Brain microvascular endothelial cell (primary cell): ENCODE results near the gene PLD5.

Experiments
- DNase-seq: peaks from one replicate; pipeline ENCODE4 v3.0.0-alpha.2; 2020
- H3K27ac ChIP-seq: fragments of 250-450 bp; sonication (Bioruptor Pico); 2 replicates; pipeline ENCODE4 v1.5.1; 2020; ENCODE audit warnings: mild to moderate bottlenecking, moderate library complexity
- H3K27me3 ChIP-seq: fragments of 250-450 bp; sonication (Bioruptor Pico); replicated peaks from 2 replicates; pipeline ENCODE4 v1.5.1; 2020; ENCODE audit warnings: mild to moderate bottlenecking
- H3K36me3 ChIP-seq: fragments of 250-450 bp; sonication (Bioruptor Pico); replicated peaks from 2 replicates; pipeline ENCODE4 v1.5.1; 2020; ENCODE audit warnings: mild to moderate bottlenecking
- H3K4me3 ChIP-seq: 2 replicates; pipeline ENCODE4 v1.5.1; 2011; ENCODE audit warnings: low read depth, mild to moderate bottlenecking, control low read depth, low read length, moderate library complexity
- CTCF ChIP-seq: IDR thresholded peaks from 2 replicates; pipeline ENCODE4 v1.5.1; 2011; ENCODE audit warnings: low read depth, mild to moderate bottlenecking, moderate library complexity, low read length, control low read depth, inconsistent platforms; ENCODE audit errors: missing control alignments
- in situ Hi-C: cut with HindIII; loops from 2 replicates; pipeline ENCODE4 v1.10.0; 2017; ENCODE audit warnings: low sequenced_read_pairs, low pct_ligation_motif_present

PLD5 gene

DNA sequence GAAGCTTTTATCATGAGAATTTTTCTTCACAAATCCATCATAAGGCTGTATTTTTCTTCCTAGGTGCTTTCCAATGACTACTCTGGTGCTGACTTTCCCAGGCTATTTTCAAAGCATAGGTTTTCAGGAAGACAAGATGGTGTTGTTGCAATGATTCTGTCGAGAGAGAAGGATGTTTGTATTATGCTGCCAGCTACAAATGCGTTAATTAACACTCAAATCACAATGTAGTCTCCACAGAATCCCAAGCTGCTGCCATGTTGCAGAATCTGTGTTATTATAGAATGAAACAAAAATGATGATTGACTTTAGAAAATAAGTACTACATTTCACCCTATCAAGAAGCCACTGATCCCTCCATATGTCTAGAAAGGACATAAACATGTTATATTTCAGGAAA lies 346.1 kb downstream of the PLD5 start:
- H3K4me3 ChIP-seq: no peak overlapping the region
- H3K27me3 ChIP-seq: no peaks in the 10 kb centered on the region
- in situ Hi-C loops: no loop called here
- TF ChIP-seq CTCF: no peak
- no peaks in the 10 kb centered on the region for H3K36me3 ChIP-seq
- H3K27ac ChIP-seq: no peak overlapping the region
- no peak for DNase-seq

DNA sequence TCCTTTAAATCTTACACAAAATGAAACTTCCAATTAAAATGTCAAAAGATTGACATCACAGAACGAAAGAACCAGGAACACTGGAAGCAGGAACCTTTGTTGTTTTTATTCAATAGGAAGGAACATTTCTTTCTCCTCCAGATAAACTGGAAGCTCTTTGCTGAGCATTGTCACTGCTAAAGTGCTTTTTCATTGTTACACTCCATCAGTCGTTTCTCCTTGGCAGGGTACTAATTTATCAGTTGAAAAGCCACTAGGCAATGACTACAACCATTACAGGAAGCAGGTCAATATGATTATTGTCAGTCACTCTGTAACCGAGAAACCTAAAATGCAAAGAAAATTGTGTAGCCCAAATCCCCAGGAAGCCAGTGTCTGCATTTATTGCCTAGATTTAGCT lies 362.4 kb downstream of the PLD5 start:
- no peaks in the 10 kb centered on the region for H3K36me3 ChIP-seq
- no peak for DNase-seq
- in situ Hi-C loops: no loop called here
- no peak for TF ChIP-seq CTCF
- no peaks in the 10 kb centered on the region for H3K27me3 ChIP-seq
- H3K4me3 ChIP-seq: no peak overlapping the region
- H3K27ac ChIP-seq: no peak overlapping the region

DNA sequence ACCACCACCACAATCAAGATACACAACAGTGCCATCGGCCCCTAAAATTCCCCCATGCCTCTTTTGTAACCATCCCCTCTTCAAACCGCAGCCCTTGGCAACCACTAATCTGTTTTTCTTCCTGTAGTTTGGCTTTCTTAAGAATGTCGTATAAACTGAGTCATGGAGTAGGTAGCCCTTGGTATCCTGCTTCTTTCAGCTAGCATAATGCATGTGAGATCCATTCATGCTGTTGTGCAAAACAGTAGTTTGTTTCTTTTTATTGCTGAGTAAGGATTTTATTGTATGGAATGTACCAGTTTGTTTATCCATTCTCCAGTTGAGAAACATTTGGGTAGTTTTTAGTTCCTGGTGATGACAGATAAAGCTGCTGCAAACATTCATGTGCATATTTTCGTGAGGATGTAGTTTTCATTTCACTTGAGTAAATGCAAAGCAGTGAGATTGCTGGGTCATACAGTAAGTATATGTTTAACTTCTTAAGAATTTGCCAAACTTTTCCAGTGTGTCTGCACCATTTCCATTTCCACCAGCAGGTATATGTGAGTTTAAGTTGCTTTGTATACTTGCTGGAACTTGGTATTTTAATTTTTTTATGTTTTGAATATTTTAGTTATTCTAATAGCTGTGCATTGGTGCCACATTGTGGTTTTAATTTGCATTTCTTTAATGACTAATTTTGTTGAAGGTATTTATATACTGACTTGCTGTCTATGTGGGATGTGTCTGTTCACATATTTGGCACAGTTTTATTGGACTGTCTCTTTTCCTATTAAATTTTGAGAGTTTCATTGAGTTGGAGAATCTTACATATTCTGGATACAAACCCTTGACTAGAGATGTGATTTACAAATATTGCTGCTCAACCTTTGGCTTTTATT lies 377.2 kb downstream of the PLD5 start:
- DNase-seq: peak; percentile 32
- TF ChIP-seq CTCF: no peak
- no peak overlapping the region for H3K27ac ChIP-seq
- H3K27me3 ChIP-seq: no peaks in the 10 kb centered on the region
- H3K36me3 ChIP-seq: no peaks in the 10 kb centered on the region
- no peak overlapping the region for H3K4me3 ChIP-seq
- in situ Hi-C loops: no loop called here

GRCh38 chr1:242146652-242147051 lies 377.8 kb downstream of the PLD5 start:
- no peak for DNase-seq
- Histone ChIP-seq H3K4me3 (no peak overlapping the region), H3K27ac (no peak overlapping the region), H3K36me3 (no peaks in the 10 kb centered on the region), H3K27me3 (no peaks in the 10 kb centered on the region)
- in situ Hi-C loops: no loop called here
- no peak for TF ChIP-seq CTCF

- DNase-seq: no peak
- in situ Hi-C loops: no loop called here
- Histone ChIP-seq H3K27me3 (no peaks in the 10 kb centered on the region), H3K4me3 (no peak overlapping the region), H3K27ac (no peak overlapping the region), H3K36me3 (no peaks in the 10 kb centered on the region)
- no peak for TF ChIP-seq CTCF
These were observed 383.7 kb downstream of the PLD5 start for GRCh38 chr1:242140836-242141235.

DNA sequence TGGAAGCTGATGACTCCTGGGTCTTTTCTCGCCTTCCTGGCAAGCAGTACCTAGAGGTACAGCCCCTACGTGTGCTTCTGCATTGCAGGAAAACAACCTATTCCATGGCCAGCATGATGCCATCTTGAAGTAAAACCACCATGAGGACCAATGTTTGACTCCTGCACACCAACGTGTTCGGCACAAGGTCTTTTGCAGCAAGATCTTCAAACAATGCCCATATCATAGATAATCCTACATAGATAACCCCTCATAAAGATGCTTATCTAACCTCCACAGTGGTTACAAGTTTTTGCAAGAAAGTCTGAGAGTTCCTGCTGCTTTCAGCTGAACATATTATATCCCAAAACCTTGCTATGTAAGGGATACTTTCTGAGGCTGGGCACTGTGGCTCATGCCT lies 384.5 kb downstream of the PLD5 start:
- Histone ChIP-seq H3K27ac (no peak overlapping the region), H3K36me3 (no peaks in the 10 kb centered on the region), H3K4me3 (no peak overlapping the region), H3K27me3 (no peaks in the 10 kb centered on the region)
- no peak for TF ChIP-seq CTCF
- in situ Hi-C loops: no loop called here
- DNase-seq: no peak
